ENCODE data around the gene JARID2.

GRCh38 chr6:15263780-15264374 lies 18.0 kb downstream of the JARID2 start:
- no peak for TF ChIP-seq POLR2AphosphoS5 (IDR thresholded peaks at IDR 0.05; ENCODE audit: borderline replicate concordance, low read depth, low read length)
- no peak for TF ChIP-seq EZH2 (IDR thresholded peaks at IDR 0.05)
